Neutrophil (primary cell): ENCODE data around the gene NUDCD3.
"Not testable (repeated sequence)": the region's sequence is repeated elsewhere in the genome, so short reads cannot be mapped to it uniquely, and the experiment has no call there.

Experiments used
- H3K27ac ChIP-seq: fragments of 200-600 bp; sonication (generic); 2 replicates; pipeline ENCODE4 v1.5.1; 2016; ENCODE audit warnings: mild to moderate bottlenecking, moderate library complexity
- H3K27me3 ChIP-seq: fragments of 200-600 bp; sonication (generic); 2 replicates; pipeline ENCODE4 v1.6.0; 2016; ENCODE audit warnings: mild to moderate bottlenecking
- H3K36me3 ChIP-seq: fragments of 200-600 bp; sonication (generic); 2 replicates; pipeline ENCODE4 v1.5.1; 2017
- H3K4me1 ChIP-seq, 2 experiments: fragments of 200-600 bp in 1 of 2; sonication (generic) in 1 of 2; 1 replicate in 1 of 2; 2 replicates in 1 of 2; pipeline versions ENCODE4 v1.5.1 to v1.6.1; 2013 to 2016; ENCODE audit warnings: low read depth in 1 of 2, low read length in 1 of 2, mild to moderate bottlenecking in 1 of 2, moderate library complexity in 1 of 2; ENCODE audit not compliant: control insufficient read depth in 1 of 2, insufficient read depth in 1 of 2
- H3K4me3 ChIP-seq, 2 experiments: fragments of 200-600 bp in 1 of 2; sonication (generic) in 1 of 2; 1 replicate in 1 of 2; 2 replicates in 1 of 2; pipeline ENCODE4 v1.5.1; 2013 to 2016; ENCODE audit warnings: low read depth in 1 of 2, low read length in 1 of 2, mild to moderate bottlenecking in 1 of 2, moderate library complexity in 1 of 2
- H3K9me3 ChIP-seq: fragments of 200-600 bp; sonication (generic); 2 replicates; pipeline ENCODE4 v1.5.1; 2016
- TF ChIP-seq, protein P1 (sequence below): fragments of 200-600 bp; sonication (generic); IDR thresholded peaks from 2 replicates; pipeline ENCODE4 v1.5.1; 2016; ENCODE audit warnings: antibody characterized with exemption

Gene NUDCD3

GRCh38 chr7:44433255-44434022 lies 57.0 kb downstream of the NUDCD3 start:
- TF ChIP-seq, protein P1, sequence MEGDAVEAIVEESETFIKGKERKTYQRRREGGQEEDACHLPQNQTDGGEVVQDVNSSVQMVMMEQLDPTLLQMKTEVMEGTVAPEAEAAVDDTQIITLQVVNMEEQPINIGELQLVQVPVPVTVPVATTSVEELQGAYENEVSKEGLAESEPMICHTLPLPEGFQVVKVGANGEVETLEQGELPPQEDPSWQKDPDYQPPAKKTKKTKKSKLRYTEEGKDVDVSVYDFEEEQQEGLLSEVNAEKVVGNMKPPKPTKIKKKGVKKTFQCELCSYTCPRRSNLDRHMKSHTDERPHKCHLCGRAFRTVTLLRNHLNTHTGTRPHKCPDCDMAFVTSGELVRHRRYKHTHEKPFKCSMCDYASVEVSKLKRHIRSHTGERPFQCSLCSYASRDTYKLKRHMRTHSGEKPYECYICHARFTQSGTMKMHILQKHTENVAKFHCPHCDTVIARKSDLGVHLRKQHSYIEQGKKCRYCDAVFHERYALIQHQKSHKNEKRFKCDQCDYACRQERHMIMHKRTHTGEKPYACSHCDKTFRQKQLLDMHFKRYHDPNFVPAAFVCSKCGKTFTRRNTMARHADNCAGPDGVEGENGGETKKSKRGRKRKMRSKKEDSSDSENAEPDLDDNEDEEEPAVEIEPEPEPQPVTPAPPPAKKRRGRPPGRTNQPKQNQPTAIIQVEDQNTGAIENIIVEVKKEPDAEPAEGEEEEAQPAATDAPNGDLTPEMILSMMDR = no peak
- Histone ChIP-seq H3K9me3 (no peaks in the 10 kb centered on the region), H3K4me3 (no peak overlapping the region), H3K27ac (no peak overlapping the region), H3K4me1 (peaks cover 4 to 6% of the 10 kb centered on the region in 2 experiments), H3K36me3 (no peaks in the 10 kb centered on the region), H3K27me3 (no peaks in the 10 kb centered on the region)

GRCh38 chr7:44432381-44432977 lies 58.0 kb downstream of the NUDCD3 start:
- Histone ChIP-seq H3K4me1 (peaks cover 4 to 6% of the 10 kb centered on the region in 2 experiments), H3K27ac (no peak overlapping the region), H3K36me3 (peaks cover under 1% of the 10 kb centered on the region), H3K27me3 (no peaks in the 10 kb centered on the region), H3K4me3 (no peak overlapping the region), H3K9me3 (no peaks in the 10 kb centered on the region)
- TF ChIP-seq, protein P1 = no peak

DNA sequence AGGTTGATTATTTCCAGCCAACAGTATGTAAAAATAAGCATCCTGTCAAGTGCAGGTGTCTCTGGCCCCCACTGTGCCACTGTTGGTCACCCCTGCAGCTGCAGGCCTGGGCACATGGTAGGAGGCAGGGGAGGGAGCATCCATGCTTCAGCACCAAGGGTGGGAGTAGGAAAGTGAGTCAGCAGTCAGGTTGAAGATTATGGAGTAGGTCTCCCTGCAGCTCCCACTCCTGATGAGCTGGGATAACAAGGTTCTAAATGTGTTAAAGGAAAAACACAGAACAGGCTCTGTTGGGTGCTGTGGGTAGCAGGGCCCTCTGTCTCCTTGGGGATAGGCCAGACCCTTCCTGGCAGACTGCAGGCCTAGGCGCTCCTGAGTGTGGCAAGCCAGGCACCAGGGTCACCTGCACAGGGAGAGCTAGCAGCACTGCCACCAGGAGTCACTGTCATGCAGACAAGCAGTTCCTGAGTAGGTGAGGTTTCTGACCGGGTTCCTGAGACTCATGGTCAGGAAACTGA lies 59.3 kb downstream of the NUDCD3 start:
- TF ChIP-seq, protein P1 = no peak
- Histone ChIP-seq H3K4me3 (no peak overlapping the region), H3K27me3 (no peaks in the 10 kb centered on the region), H3K36me3 (peaks cover 7% of the 10 kb centered on the region), H3K4me1 (peaks cover 4 to 6% of the 10 kb centered on the region in 2 experiments), H3K27ac (no peak overlapping the region), H3K9me3 (no peaks in the 10 kb centered on the region)

GRCh38 chr7:44430054-44430453 lies 60.4 kb downstream of the NUDCD3 start:
- no peaks in the 10 kb centered on the region for H3K27me3 ChIP-seq
- peaks cover 18% of the 10 kb centered on the region for H3K36me3 ChIP-seq
- no peak overlapping the region for H3K4me3 ChIP-seq
- no peak overlapping the region for H3K27ac ChIP-seq
- TF ChIP-seq, protein P1 = no peak
- peaks cover 4 to 6% of the 10 kb centered on the region in 2 experiments for H3K4me1 ChIP-seq
- H3K9me3 ChIP-seq = no peaks in the 10 kb centered on the region

DNA sequence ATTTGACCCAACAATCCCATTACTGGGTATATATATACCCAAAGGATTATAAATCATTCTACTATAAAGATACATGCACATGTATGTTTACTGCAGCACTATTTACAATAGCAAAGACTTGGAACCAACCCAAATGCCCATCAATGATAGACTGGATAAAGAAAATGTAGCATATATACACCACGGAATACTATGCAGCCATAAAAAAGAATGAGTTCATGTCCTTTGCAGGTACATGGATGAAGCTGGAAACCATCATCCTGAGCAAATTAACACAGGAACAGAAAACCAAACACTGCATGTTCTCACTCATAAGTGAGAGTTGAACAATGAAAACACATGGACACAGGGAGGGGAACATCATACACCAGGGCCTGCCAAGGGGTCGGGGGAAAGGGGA lies 65.7 kb downstream of the NUDCD3 start:
- H3K27ac ChIP-seq, H3K9me3 ChIP-seq, H3K27me3 ChIP-seq, H3K4me3 ChIP-seq, H3K4me1 ChIP-seq: not testable (repeated sequence)
- peaks cover 20% of the 10 kb centered on the region for H3K36me3 ChIP-seq

DNA sequence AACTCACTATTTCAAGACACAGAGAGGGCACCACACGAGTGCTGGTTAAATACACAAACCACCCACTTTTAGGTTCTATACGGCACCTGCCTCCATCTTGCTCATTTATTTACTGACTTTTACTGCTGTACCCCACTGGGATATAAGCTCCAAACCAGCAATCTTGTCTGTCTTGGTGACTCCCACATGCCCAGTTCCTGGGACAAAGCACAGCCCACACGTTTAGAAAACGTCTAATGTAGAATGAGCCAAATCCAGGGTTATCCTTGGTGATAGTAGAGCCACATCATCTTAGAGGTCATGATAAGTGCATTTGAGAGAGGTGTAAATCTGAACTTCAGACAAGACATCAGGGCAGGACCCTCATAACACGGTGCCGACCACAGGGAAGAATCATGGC lies 73.5 kb downstream of the NUDCD3 start:
- no peaks in the 10 kb centered on the region for H3K27me3 ChIP-seq
- H3K4me3 ChIP-seq = no peak overlapping the region
- H3K9me3 ChIP-seq = no peaks in the 10 kb centered on the region
- H3K4me1 ChIP-seq = no peaks in the 10 kb centered on the region
- H3K36me3 ChIP-seq = peaks cover 12% of the 10 kb centered on the region
- H3K27ac ChIP-seq = no peak overlapping the region
- TF ChIP-seq, protein P1 = no peak
